ENCODE results near the gene ITGB3.

DNA sequence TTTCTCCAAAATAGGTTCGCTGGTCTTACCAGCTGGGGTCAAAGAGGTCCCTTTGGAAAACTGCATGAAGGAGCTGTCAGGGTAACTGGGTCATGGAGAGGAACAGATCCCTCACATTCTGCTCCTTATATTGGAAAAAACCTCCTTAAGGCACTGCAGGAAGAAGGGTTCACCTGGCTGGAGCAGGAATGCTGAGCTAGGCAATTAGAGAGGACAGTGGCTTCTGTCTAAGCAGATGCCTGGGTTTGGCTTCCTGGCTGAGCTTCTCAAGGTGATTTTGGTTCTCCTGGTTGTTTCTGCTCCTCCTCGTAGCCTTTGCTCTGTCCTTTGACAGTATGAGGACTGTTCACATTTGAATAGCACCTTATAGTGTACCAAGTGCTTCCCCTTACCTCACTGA, 19.6 kb downstream of the ITGB3 start:
- TF ChIP-seq, protein P1, sequence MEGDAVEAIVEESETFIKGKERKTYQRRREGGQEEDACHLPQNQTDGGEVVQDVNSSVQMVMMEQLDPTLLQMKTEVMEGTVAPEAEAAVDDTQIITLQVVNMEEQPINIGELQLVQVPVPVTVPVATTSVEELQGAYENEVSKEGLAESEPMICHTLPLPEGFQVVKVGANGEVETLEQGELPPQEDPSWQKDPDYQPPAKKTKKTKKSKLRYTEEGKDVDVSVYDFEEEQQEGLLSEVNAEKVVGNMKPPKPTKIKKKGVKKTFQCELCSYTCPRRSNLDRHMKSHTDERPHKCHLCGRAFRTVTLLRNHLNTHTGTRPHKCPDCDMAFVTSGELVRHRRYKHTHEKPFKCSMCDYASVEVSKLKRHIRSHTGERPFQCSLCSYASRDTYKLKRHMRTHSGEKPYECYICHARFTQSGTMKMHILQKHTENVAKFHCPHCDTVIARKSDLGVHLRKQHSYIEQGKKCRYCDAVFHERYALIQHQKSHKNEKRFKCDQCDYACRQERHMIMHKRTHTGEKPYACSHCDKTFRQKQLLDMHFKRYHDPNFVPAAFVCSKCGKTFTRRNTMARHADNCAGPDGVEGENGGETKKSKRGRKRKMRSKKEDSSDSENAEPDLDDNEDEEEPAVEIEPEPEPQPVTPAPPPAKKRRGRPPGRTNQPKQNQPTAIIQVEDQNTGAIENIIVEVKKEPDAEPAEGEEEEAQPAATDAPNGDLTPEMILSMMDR (IDR thresholded peaks at IDR 0.05; ENCODE audit: insufficient read depth, low read length, poor library complexity, severe bottlenecking), result no peak
- TF ChIP-seq EZH2phosphoT487 (conservative IDR thresholded peaks at IDR 0.05; ENCODE audit: low read length), result no peak

Measured in SU-DHL-6 (cell line).